ENCODE measurements around the gene CLCN2. TPM values are rescaled to one million over a fixed set of nuclear protein-coding genes. Genes with fewer than 3 reads are reported as not detected.
A peak's percentile ranks its signal among the peaks of the same experiment; 100 is the strongest.

CLCN2 gene
- total RNA-seq, 1 experiment from 2014 or later: 10.7 TPM

- in situ Hi-C loops (cut with HindIII; ENCODE audit: low sequenced_read_pairs): no loop called here
- no peak for DNase-seq (ENCODE audit: low spot score)
Measured at GRCh38 chr3:184334470-184335158, 26.8 kb downstream of the CLCN2 start.

- no peak for DNase-seq (ENCODE audit: low spot score)
- in situ Hi-C loops (cut with HindIII; ENCODE audit: low sequenced_read_pairs): no loop called here
Measured at GRCh38 chr3:184333700-184334099, 27.7 kb downstream of the CLCN2 start.

GRCh38 chr3:184333190-184333589, 28.2 kb downstream of the CLCN2 start:
- in situ Hi-C loops (cut with HindIII; ENCODE audit: low sequenced_read_pairs): no loop called here

DNA sequence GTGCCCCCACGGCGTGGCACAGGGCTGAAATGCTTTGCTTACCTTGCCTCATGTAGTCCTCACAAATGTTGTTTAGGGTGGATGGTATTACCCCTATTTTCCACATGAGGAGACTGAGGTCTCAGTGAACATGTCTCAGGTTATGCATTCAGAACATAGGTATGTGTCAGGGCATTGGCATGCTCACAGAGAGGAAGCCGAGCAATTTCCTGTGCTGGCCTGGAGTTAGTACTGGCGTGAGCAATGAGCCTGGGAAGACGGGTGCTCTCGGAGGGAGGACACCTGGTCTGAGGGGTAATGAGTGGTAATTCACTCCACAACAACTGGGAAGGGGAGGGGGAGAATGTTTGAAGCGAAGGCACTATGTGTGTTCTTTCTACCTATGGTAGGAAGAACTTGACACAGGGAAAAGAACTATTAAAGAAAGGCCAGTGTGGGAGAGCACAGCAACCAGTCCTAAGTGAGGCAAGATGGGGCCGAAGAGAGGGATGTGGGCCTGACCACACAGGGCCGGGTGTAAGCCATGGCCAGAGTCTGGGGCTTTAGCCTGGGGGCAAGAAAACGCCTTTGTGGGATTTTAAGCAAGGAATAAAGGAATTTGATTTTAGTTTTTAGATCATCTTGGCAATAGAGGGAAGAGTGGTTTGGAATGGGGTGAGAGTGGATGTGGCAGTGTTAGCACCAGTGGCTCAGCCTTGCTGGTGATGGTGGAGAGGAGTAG, 28.9 kb downstream of the CLCN2 start:
- in situ Hi-C loops (cut with HindIII; ENCODE audit: low sequenced_read_pairs): no loop called here
- no peak for DNase-seq (ENCODE audit: low spot score)

More at GRCh38 chr3:184333190-184333589, 28.2 kb downstream of the CLCN2 start:
- no peak for DNase-seq (ENCODE audit: low spot score)

GRCh38 chr3:184328516-184328915, 32.9 kb downstream of the CLCN2 start:
- in situ Hi-C loops (cut with HindIII; ENCODE audit: low sequenced_read_pairs): no loop called here
- no peak for DNase-seq (ENCODE audit: low spot score)

DNA sequence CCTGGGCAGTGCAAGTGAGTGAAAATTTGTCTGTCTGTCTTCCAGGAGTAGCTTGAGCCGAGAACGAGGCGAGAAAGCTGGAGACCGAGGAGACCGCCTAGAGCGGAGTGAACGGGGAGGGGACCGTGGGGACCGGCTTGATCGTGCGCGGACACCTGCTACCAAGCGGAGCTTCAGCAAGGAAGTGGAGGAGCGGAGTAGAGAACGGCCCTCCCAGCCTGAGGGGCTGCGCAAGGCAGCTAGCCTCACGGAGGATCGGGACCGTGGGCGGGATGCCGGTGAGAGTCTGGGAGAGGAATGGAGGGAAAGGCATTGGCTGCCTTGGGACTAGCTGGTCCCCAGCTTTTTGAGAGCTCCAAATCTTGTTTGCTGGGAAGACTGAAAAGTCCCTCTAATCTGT, 34.2 kb downstream of the CLCN2 start:
- in situ Hi-C loops (cut with HindIII; ENCODE audit: low sequenced_read_pairs): no loop called here

GRCh38 chr3:184325715-184326369, 35.6 kb downstream of the CLCN2 start:
- in situ Hi-C loops (cut with HindIII; ENCODE audit: low sequenced_read_pairs): no loop called here
- DNase-seq (ENCODE audit: low spot score): no peak

More for the DNA sequence above, 34.2 kb downstream of the CLCN2 start:
- DNase-seq (ENCODE audit: low spot score): no peak

DNA sequence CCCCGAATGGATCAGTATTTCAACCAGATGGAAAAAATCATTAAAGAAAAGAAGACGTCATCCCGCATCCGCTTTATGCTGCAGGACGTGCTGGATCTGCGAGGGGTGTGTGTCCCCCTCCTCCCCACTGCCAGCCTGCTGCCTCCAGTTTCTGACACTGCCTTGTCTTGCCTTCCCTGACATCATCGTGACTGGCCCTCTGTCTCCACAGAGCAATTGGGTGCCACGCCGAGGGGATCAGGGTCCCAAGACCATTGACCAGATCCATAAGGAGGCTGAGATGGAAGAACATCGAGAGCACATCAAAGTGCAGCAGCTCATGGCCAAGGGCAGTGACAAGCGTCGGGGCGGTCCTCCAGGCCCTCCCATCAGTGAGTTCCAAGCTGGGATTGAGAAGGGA, 36.1 kb downstream of the CLCN2 start:
- no peak for DNase-seq (ENCODE audit: low spot score)

GRCh38 chr3:184323696-184324095, 37.7 kb downstream of the CLCN2 start:
- DNase-seq (ENCODE audit: low spot score): no peak
- in situ Hi-C loops (cut with HindIII; ENCODE audit: low sequenced_read_pairs): no loop called here

More for the DNA sequence above, 36.1 kb downstream of the CLCN2 start:
- in situ Hi-C loops (cut with HindIII; ENCODE audit: low sequenced_read_pairs): no loop called here

DNA sequence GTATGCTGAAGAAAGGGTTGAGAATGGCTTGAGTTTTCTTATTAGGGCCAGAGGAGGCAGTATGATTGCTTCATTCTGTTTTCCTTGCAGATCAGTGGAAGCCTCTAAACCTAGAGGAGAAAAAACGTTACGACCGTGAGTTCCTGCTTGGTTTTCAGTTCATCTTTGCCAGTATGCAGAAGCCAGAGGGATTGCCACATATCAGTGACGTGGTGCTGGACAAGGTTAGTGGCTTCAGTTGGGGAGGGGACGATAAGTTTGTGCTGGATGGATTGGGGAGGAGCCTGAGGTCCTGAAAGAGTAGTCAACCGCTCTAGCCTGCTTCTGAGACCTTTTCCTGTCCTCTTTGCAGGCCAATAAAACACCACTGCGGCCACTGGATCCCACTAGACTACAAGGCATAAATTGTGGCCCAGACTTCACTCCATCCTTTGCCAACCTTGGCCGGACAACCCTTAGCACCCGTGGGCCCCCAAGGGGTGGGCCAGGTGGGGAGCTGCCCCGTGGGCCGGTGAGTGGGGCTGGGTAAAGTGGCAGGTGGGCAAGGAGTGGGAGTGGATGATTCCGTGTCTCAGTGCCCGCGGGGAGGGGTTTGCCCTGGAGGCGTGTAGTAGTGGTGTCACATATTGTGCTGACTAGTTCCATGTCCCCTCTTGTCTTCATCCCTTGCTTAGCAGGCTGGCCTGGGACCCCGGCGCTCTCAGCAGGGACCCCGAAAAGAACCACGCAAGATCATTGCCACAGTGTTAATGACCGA, 38.5 kb downstream of the CLCN2 start:
- in situ Hi-C loops (cut with HindIII; ENCODE audit: low sequenced_read_pairs): no loop called here
- DNase-seq (ENCODE audit: low spot score): no peak

DNA sequence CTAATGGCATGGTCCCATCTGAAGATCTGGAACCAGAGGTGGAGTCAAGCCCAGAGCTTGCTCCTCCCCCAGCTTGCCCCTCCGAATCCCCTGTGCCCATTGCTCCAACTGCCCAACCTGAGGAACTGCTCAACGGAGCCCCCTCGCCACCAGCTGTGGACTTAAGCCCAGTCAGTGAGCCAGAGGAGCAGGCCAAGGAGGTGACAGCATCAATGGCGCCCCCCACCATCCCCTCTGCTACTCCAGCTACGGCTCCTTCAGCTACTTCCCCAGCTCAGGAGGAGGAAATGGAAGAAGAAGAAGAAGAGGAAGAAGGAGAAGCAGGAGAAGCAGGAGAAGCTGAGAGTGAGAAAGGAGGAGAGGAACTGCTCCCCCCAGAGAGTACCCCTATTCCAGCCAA, 39.7 kb downstream of the CLCN2 start:
- in situ Hi-C loops (cut with HindIII; ENCODE audit: low sequenced_read_pairs): no loop called here
- DNase-seq (ENCODE audit: low spot score): no peak

DNA sequence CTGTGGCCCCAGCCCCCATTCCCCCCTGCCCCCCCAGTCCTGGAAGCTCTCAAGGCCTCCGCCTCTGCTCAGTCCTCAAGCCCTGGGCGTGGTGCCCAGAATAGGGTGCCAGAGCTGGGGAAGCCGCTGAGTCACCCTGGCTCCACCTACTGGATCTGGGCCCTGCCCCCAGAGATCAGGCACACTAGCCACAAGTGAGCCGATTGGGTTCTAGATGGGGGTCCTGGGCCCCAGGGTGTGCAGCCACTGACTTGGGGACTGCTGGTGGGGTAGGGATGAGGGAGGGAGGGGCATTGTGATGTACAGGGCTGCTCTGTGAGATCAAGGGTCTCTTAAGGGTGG, 41.3 kb downstream of the CLCN2 start:
- in situ Hi-C loops (cut with HindIII; ENCODE audit: low sequenced_read_pairs): no loop called here
- DNase-seq (ENCODE audit: low spot score): peak; percentile 85

- in situ Hi-C loops (cut with HindIII; ENCODE audit: low sequenced_read_pairs): no loop called here
Measured at GRCh38 chr3:184317201-184317600, 44.2 kb downstream of the CLCN2 start.

DNA sequence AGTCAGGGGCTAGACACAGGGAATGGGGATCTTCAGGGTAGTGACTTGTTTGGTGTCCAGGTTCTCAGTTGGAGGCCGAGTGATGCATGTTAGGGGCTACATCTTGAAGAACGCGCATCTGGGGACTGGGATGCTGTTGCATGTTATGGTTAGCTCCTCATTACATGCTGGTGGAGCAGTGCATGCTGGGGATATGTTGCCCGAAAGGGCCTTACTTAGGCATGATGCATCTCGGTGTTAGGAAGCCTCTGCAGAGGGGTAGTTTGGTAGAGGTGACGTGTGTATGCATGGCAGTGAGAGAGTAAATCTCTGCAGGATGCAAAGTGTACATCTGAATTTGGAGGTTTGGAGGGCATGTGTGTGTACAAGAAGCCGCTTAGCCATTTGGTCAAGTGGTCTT, 44.6 kb downstream of the CLCN2 start:
- no peak for DNase-seq (ENCODE audit: low spot score)
- in situ Hi-C loops (cut with HindIII; ENCODE audit: low sequenced_read_pairs): no loop called here

More at GRCh38 chr3:184317201-184317600, 44.2 kb downstream of the CLCN2 start:
- DNase-seq (ENCODE audit: low spot score): no peak

DNA sequence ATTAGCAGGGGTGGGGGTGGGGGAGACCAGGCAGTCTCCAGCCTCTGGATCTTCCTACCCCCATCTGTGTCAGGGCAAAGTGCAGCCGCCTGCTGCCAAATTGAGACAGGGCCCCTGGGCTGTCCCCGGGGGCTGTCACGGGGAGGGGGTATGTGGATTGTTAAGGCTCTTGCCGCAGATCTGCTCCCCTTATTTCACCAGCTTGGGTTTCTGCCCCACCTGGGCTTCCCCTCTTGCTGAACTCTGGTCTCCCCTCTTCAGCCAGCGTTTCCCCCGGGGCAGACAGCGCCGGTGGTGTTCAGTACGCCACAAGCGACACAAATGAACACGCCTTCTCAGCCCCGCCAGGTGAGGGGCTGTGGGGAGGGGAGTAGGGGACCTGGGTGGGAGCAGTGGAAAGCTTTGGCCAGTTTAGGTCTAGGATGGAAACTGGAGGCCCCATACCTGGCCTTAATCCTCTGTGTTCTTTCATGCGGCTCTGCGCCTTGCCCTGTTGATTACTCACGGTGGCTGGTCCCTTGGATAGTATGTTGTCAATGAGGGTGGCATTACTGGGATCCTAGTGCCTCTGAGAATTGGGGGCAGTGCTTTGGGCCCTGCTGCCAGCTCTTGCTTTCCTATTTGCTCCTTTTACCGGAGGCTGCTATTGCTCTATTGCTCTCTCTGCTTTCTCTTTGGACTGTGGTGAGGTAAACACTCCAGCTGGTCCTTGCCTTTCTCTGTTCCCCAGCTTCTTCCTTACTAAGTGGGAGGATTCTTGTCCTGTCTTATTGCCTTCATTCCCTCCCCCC, 45.3 kb downstream of the CLCN2 start:
- DNase-seq (ENCODE audit: low spot score): no peak
- in situ Hi-C loops (cut with HindIII; ENCODE audit: low sequenced_read_pairs): no loop called here

- peak; percentile 12 for DNase-seq (ENCODE audit: low spot score)
- in situ Hi-C loops (cut with HindIII; ENCODE audit: low sequenced_read_pairs): no loop called here
Measured at GRCh38 chr3:184315543-184315867, 45.9 kb downstream of the CLCN2 start.

GRCh38 chr3:184314700-184315542, 46.5 kb downstream of the CLCN2 start:
- in situ Hi-C loops (cut with HindIII; ENCODE audit: low sequenced_read_pairs): no loop called here
- DNase-seq (ENCODE audit: low spot score): peak; percentile 43

GRCh38 chr3:184314363-184314699, 47.1 kb downstream of the CLCN2 start, which contains the start of gene EIF4G1:
Gene EIF4G1, plus strand, starts transcription at chr3:184314606. Its CDS starts 1,191 bp downstream, at chr3:184315797.
- in situ Hi-C loops (cut with HindIII; ENCODE audit: low sequenced_read_pairs): no loop called here
- peak; percentile 92 for DNase-seq (ENCODE audit: low spot score)

Measured in G401 (cell line).